ENCODE measurements around the gene ST6GAL1.
"Not testable (repeated sequence)": the region's sequence is repeated elsewhere in the genome, so short reads cannot be mapped to it uniquely, and the experiment has no call there.

Gene ST6GAL1

GRCh38 chr3:186989429-186989828 lies 59.1 kb downstream of the ST6GAL1 start:
- no peak overlapping the region for H3K27ac ChIP-seq
- TF ChIP-seq CTCF (conservative IDR thresholded peaks at IDR 0.05) = no peak

- no peak for TF ChIP-seq CTCF (conservative IDR thresholded peaks at IDR 0.05)
- H3K27ac ChIP-seq = no peak overlapping the region
These were observed 60.0 kb downstream of the ST6GAL1 start for GRCh38 chr3:186990277-186990676.

GRCh38 chr3:186990878-186991308 lies 60.6 kb downstream of the ST6GAL1 start:
- TF ChIP-seq CTCF (conservative IDR thresholded peaks at IDR 0.05) = no peak
- no peak overlapping the region for H3K27ac ChIP-seq

- no peak for TF ChIP-seq CTCF (conservative IDR thresholded peaks at IDR 0.05)
- no peak overlapping the region for H3K27ac ChIP-seq
These were observed 61.1 kb downstream of the ST6GAL1 start for GRCh38 chr3:186991470-186991869.

- not testable (repeated sequence) for H3K27ac ChIP-seq
These were observed 61.8 kb downstream of the ST6GAL1 start for GRCh38 chr3:186992096-186992495.

GRCh38 chr3:186993210-186993782 lies 63.0 kb downstream of the ST6GAL1 start:
- no peak for TF ChIP-seq CTCF (conservative IDR thresholded peaks at IDR 0.05)
- no peak overlapping the region for H3K27ac ChIP-seq

GRCh38 chr3:186994000-186994955 lies 64.0 kb downstream of the ST6GAL1 start:
- no peak overlapping the region for H3K27ac ChIP-seq
- no peak for TF ChIP-seq CTCF (conservative IDR thresholded peaks at IDR 0.05)

GRCh38 chr3:186996356-186996755 lies 66.0 kb downstream of the ST6GAL1 start:
- TF ChIP-seq CTCF (conservative IDR thresholded peaks at IDR 0.05) = no peak
- H3K27ac ChIP-seq = no peak overlapping the region
